HCT116 (cell line): ENCODE data around the gene GPSM3. TPM values are rescaled to one million over a fixed set of nuclear protein-coding genes. Genes with fewer than 3 reads are reported as not detected.

ENCODE experiments used
- ATAC-seq: fragments of 200-7000 bp; cut with Tn5 transposase; 2 replicates; pipeline ENCODE4 v1.9.1; 2020; ENCODE audit warnings: mild to moderate bottlenecking, moderate library complexity
- BruUV-seq: library from RNA; stranded (reverse); fragments of 400-500 nt; replicated peaks from 2 replicates; lab custom pipeline; 2021; lab: Mats Ljungman, UMichigan
- CTCF ChIA-PET: fragments of 300-600 bp; sonication (Branson Sonifier 250); formaldehyde crosslinking; loops from one replicate; lab custom pipeline; 2021; ENCODE audit warnings: antibody characterized with exemption; lab: Charles Lee
- POLR2A ChIA-PET: fragments of 300-600, 350-600 bp; sonication (Branson Sonifier 250); formaldehyde crosslinking; loops from one replicate; lab custom pipeline; 2021; ENCODE audit warnings: antibody characterized with exemption; lab: Charles Lee
- RAD21 ChIA-PET, 2 experiments: fragments of 300-600 bp; sonication (Branson Sonifier 250); formaldehyde crosslinking; loops; one replicate each; lab custom pipeline; 2023; ENCODE audit warnings: low total read pairs in 2 of 2; ENCODE audit not compliant: uncharacterized antibody in 2 of 2, unreplicated experiment in 2 of 2, low non-redundant PET in 1 of 2; lab: Charles Lee
- DNase-seq: peaks from one replicate; pipeline ENCODE4 v3.0.0-alpha.2; 2010; ENCODE audit warnings: low read depth, low spot score
- H2AFZ ChIP-seq: fragments of 200-600 bp; shearing (Covaris generic), sonication (generic); 2 replicates; pipeline ENCODE4 v1.6.1; 2017; ENCODE audit warnings: low read depth, mixed run types, mixed read lengths, antibody characterized with exemption, low read length; ENCODE audit not compliant: poor library complexity, severe bottlenecking
- H3K27ac ChIP-seq: 2 replicates; pipeline ENCODE4 v1.5.1; 2012; ENCODE audit warnings: low read depth, low read length
- H3K27me3 ChIP-seq: fragments of 200-600 bp; sonication (generic); 2 replicates; pipeline ENCODE4 v1.6.1; 2016; ENCODE audit warnings: mixed run types, low read length, mixed read lengths; ENCODE audit not compliant: insufficient read depth
- H3K36me3 ChIP-seq, 2 experiments: fragments of 200-500 bp in 1 of 2; fragments of 200-600 bp in 1 of 2; sonication (Bioruptor generic) in 1 of 2; sonication (generic) in 1 of 2; 2 replicates each; pipeline versions ENCODE4 v1.5.1 to v1.6.1; 2014 to 2016; ENCODE audit warnings: low read length in 2 of 2, inconsistent platforms in 1 of 2, mixed read lengths in 1 of 2, mixed run types in 1 of 2; ENCODE audit not compliant: insufficient read depth in 2 of 2, control insufficient read depth in 1 of 2
- H3K4me1 ChIP-seq, 2 experiments: fragments of 200-600 bp in 1 of 2; sonication (generic) in 1 of 2; 2 replicates each; pipeline versions ENCODE4 v1.5.1 to v1.6.1; 2012 to 2017; ENCODE audit warnings: low read length in 2 of 2, inconsistent platforms in 1 of 2, mild to moderate bottlenecking in 1 of 2, mixed read lengths in 1 of 2, mixed run types in 1 of 2, moderate library complexity in 1 of 2; ENCODE audit not compliant: insufficient read depth in 2 of 2, control insufficient read depth in 1 of 2
- H3K4me2 ChIP-seq: fragments of 200-600 bp; sonication (generic); 2 replicates; pipeline ENCODE4 v1.6.1; 2017; ENCODE audit warnings: mixed run types, low read length, mixed read lengths
- H3K4me3 ChIP-seq, 2 experiments: fragments of 200-600 bp in 1 of 2; sonication (generic) in 1 of 2; replicated peaks in 1 of 2; 2 replicates each; pipeline ENCODE4 v1.5.1; 2011 to 2016; ENCODE audit warnings: low read length in 2 of 2, control low read depth in 1 of 2, low read depth in 1 of 2, mild to moderate bottlenecking in 1 of 2, mixed read lengths in 1 of 2, mixed run types in 1 of 2
- H3K79me2 ChIP-seq: fragments of 200-600 bp; sonication (generic); 2 replicates; pipeline ENCODE4 v1.6.1; 2017; ENCODE audit warnings: mild to moderate bottlenecking, mixed run types, low read length, moderate library complexity, mixed read lengths; ENCODE audit not compliant: insufficient read depth
- H3K9ac ChIP-seq: fragments of 200-600 bp; sonication (generic); 2 replicates; pipeline ENCODE4 v1.6.1; 2016; ENCODE audit warnings: low read length, mixed read lengths
- H3K9me2 ChIP-seq: fragments of 200-600 bp; sonication (generic), shearing (Covaris generic); 2 replicates; pipeline ENCODE4 v1.6.1; 2017; ENCODE audit warnings: mixed run types, mild to moderate bottlenecking, moderate library complexity; ENCODE audit not compliant: insufficient read depth
- H3K9me3 ChIP-seq, 2 experiments: fragments of 200-500 bp in 1 of 2; fragments of 200-600 bp in 1 of 2; sonication (Bioruptor generic) in 1 of 2; sonication (generic) in 1 of 2; 2 replicates each; pipeline ENCODE4 v1.6.1; 2014 to 2017; ENCODE audit warnings: low read length in 2 of 2, mixed read lengths in 2 of 2, inconsistent platforms in 1 of 2, low read depth in 1 of 2, mild to moderate bottlenecking in 1 of 2, mixed run types in 1 of 2, moderate library complexity in 1 of 2; ENCODE audit not compliant: control insufficient read depth in 1 of 2, insufficient read depth in 1 of 2
- H4K20me1 ChIP-seq: fragments of 200-600 bp; sonication (generic), shearing (Covaris generic); 2 replicates; pipeline ENCODE4 v1.6.1; 2017; ENCODE audit warnings: mixed run types, mild to moderate bottlenecking, moderate library complexity; ENCODE audit not compliant: insufficient read depth
- CBX3 ChIP-seq: IDR thresholded peaks from 2 replicates; pipeline ENCODE4 v1.6.1; 2012; ENCODE audit warnings: low read depth
- CEBPB ChIP-seq: IDR thresholded peaks from 2 replicates; pipeline ENCODE4 v1.6.1; 2012; ENCODE audit warnings: low read depth
- EGR1 ChIP-seq: IDR thresholded peaks from 2 replicates; pipeline ENCODE4 v1.6.1; 2012; ENCODE audit warnings: low read depth
- ELF1 ChIP-seq: IDR thresholded peaks from 2 replicates; pipeline ENCODE4 v1.6.1; 2012; ENCODE audit warnings: low read depth, borderline replicate concordance
- EZH2 ChIP-seq: fragments of 200-600 bp; sonication (generic); IDR thresholded peaks from 2 replicates; pipeline ENCODE4 v1.6.1; 2017; ENCODE audit warnings: antibody characterized with exemption, mixed run types
- EZH2phosphoT487 ChIP-seq: fragments of 200-600 bp; IDR thresholded peaks from 2 replicates; pipeline ENCODE4 v1.6.1; 2018; ENCODE audit warnings: antibody characterized with exemption, borderline replicate concordance
- FOSL1 ChIP-seq: IDR thresholded peaks from 2 replicates; pipeline ENCODE4 v1.6.1; 2012; ENCODE audit warnings: low read depth
- JUND ChIP-seq: IDR thresholded peaks from 2 replicates; pipeline ENCODE4 v1.6.1; 2012
- POLR2A ChIP-seq: IDR thresholded peaks from 2 replicates; pipeline ENCODE4 v1.7.0; 2011; ENCODE audit warnings: borderline replicate concordance; ENCODE audit not compliant: insufficient read depth, insufficient read length; ENCODE audit errors: extremely low read depth
- SIN3A ChIP-seq: IDR thresholded peaks from 2 replicates; pipeline ENCODE4 v1.6.1; 2012; ENCODE audit warnings: low read depth
- SP1 ChIP-seq: IDR thresholded peaks from 2 replicates; pipeline ENCODE4 v1.6.1; 2012; ENCODE audit warnings: low read depth
- SRF ChIP-seq: IDR thresholded peaks from 2 replicates; pipeline ENCODE4 v1.6.1; 2012; ENCODE audit warnings: low read depth
- TCF7L2 ChIP-seq: IDR thresholded peaks from 2 replicates; pipeline ENCODE4 v1.7.0; 2011; ENCODE audit warnings: borderline replicate concordance, inconsistent platforms; ENCODE audit not compliant: insufficient read depth, insufficient read length; ENCODE audit errors: extremely low read depth
- YY1 ChIP-seq: IDR thresholded peaks from 2 replicates; pipeline ENCODE4 v1.6.1; 2011; ENCODE audit warnings: low read length, low read depth, moderate library complexity, mild to moderate bottlenecking; ENCODE audit not compliant: insufficient replicate concordance; ENCODE audit errors: extremely low read depth
- ZFX ChIP-seq: fragments of 450-650 bp; IDR thresholded peaks from 2 replicates; pipeline ENCODE4 v1.6.1; 2017
- ZNF274 ChIP-seq: fragments of 200-500 bp; sonication (Bioruptor generic); IDR thresholded peaks from 2 replicates; pipeline ENCODE4 v1.6.1; 2014; ENCODE audit warnings: mild to moderate bottlenecking, low read depth, low read length, inconsistent platforms
- intact Hi-C: fragments of 100-400 bp; cut with micrococcal nuclease; formaldehyde crosslinking; loops from 2 replicates; pipeline ENCODE4 v1.10.0; 2022
- total RNA-seq: library from RNA; stranded (reverse); gene quantifications from one replicate; pipeline ENCODE4 v1.2.1, GENCODE V29; 2021; ENCODE audit not compliant: unreplicated experiment
- TF ChIP-seq, protein P1 (sequence below): IDR thresholded peaks from 2 replicates; pipeline ENCODE4 v1.6.1; 2012; ENCODE audit warnings: low read depth
- TF ChIP-seq, protein P2 (sequence below): IDR thresholded peaks from 2 replicates; pipeline ENCODE4 v1.6.1; 2012
- TF ChIP-seq, protein P3 (sequence below), 3 experiments: fragments of 200-600 bp in 1 of 3; sonication (generic) in 1 of 3; IDR thresholded peaks in 2 of 3; conservative IDR thresholded peaks in 1 of 3; 2 replicates each; pipeline ENCODE4 v1.5.1; 2012 to 2017; ENCODE audit warnings: low read depth in 2 of 3, low read length in 2 of 3, antibody characterized with exemption in 1 of 3, borderline replicate concordance in 1 of 3, control low read depth in 1 of 3, mild to moderate bottlenecking in 1 of 3, mixed read lengths in 1 of 3, mixed run types in 1 of 3, moderate library complexity in 1 of 3; ENCODE audit not compliant: insufficient read depth in 1 of 3

Gene GPSM3
- total RNA-seq, 1 experiment from 2014 or later, result 1.2 TPM

DNA sequence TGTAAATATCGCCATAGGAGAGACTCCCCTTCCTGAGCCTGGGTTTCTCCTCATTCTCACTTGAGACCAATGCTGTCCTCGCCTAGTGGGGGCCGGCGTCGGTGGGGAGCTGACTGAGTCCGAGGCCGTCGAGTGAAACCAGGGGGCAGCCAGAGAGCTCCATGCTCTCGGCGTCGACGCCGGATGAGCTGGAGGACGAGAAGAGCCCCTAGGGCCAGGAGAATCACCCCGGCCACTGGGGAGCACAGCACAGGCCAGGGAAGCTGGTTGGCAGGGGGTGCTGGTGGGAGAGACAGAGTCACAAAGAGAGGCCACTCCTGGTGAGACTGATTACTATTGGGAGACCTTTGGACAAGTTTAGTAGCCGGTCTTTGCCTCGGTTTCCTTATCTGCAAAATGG lies 6.4 kb upstream of the GPSM3 start:
- ATAC-seq, result no peak
- POLR2A ChIA-PET, result no interaction called here
- H3K4me3 ChIP-seq, result no peak overlapping the region
- no peaks in the 10 kb centered on the region for H3K9me3 ChIP-seq
- RAD21 ChIA-PET, result no interaction called here
- no peaks in the 10 kb centered on the region for H3K79me2 ChIP-seq
- H2AFZ ChIP-seq, result no peak overlapping the region
- H3K36me3 ChIP-seq, result no peaks in the 10 kb centered on the region
- H3K9me2 ChIP-seq, result no peaks in the 10 kb centered on the region
- TF ChIP-seq EGR1 (no peak), ZFX (no peak), TCF7L2 (no peak), FOSL1 (no peak), EZH2 (no peak), SRF (no peak), POLR2A (no peak), YY1 (no peak), CEBPB (no peak), JUND (no peak), EZH2phosphoT487 (no peak), ZNF274 (no peak), SP1 (no peak), SIN3A (no peak), CBX3 (no peak), ELF1 (no peak)
- TF ChIP-seq, protein P1, sequence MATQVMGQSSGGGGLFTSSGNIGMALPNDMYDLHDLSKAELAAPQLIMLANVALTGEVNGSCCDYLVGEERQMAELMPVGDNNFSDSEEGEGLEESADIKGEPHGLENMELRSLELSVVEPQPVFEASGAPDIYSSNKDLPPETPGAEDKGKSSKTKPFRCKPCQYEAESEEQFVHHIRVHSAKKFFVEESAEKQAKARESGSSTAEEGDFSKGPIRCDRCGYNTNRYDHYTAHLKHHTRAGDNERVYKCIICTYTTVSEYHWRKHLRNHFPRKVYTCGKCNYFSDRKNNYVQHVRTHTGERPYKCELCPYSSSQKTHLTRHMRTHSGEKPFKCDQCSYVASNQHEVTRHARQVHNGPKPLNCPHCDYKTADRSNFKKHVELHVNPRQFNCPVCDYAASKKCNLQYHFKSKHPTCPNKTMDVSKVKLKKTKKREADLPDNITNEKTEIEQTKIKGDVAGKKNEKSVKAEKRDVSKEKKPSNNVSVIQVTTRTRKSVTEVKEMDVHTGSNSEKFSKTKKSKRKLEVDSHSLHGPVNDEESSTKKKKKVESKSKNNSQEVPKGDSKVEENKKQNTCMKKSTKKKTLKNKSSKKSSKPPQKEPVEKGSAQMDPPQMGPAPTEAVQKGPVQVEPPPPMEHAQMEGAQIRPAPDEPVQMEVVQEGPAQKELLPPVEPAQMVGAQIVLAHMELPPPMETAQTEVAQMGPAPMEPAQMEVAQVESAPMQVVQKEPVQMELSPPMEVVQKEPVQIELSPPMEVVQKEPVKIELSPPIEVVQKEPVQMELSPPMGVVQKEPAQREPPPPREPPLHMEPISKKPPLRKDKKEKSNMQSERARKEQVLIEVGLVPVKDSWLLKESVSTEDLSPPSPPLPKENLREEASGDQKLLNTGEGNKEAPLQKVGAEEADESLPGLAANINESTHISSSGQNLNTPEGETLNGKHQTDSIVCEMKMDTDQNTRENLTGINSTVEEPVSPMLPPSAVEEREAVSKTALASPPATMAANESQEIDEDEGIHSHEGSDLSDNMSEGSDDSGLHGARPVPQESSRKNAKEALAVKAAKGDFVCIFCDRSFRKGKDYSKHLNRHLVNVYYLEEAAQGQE, result no peak
- TF ChIP-seq, protein P2, sequence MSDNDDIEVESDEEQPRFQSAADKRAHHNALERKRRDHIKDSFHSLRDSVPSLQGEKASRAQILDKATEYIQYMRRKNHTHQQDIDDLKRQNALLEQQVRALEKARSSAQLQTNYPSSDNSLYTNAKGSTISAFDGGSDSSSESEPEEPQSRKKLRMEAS, result no peak
- TF ChIP-seq, protein P3, sequence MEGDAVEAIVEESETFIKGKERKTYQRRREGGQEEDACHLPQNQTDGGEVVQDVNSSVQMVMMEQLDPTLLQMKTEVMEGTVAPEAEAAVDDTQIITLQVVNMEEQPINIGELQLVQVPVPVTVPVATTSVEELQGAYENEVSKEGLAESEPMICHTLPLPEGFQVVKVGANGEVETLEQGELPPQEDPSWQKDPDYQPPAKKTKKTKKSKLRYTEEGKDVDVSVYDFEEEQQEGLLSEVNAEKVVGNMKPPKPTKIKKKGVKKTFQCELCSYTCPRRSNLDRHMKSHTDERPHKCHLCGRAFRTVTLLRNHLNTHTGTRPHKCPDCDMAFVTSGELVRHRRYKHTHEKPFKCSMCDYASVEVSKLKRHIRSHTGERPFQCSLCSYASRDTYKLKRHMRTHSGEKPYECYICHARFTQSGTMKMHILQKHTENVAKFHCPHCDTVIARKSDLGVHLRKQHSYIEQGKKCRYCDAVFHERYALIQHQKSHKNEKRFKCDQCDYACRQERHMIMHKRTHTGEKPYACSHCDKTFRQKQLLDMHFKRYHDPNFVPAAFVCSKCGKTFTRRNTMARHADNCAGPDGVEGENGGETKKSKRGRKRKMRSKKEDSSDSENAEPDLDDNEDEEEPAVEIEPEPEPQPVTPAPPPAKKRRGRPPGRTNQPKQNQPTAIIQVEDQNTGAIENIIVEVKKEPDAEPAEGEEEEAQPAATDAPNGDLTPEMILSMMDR (IDR thresholded peaks at IDR 0.05 in 2 of 3, conservative IDR thresholded peaks at IDR 0.05 in 1 of 3; ENCODE audit: borderline replicate concordance in 1 of 3, insufficient read depth in 1 of 3, low read depth in 2 of 3, low read length in 2 of 3), result no peak
- no peak for DNase-seq
- CTCF ChIA-PET, result no interaction called here
- H3K4me1 ChIP-seq, result peaks cover 17 to 34% of the 10 kb centered on the region in 2 experiments
- no peak overlapping the region for H3K9ac ChIP-seq
- intact Hi-C loops, result no loop called here
- no TSS peak for BruUV-seq
- no peaks in the 10 kb centered on the region for H4K20me1 ChIP-seq
- 0 out of 2 replicates have a peak, but pooled peaks cover 3% of the 10 kb centered on the region for H3K27me3 ChIP-seq
- H3K27ac ChIP-seq, result no peak overlapping the region
- no peak overlapping the region for H3K4me2 ChIP-seq
